ENCODE measurements around the gene CAMK1D. TPM values are rescaled to one million over a fixed set of nuclear protein-coding genes. Genes with fewer than 3 reads are reported as not detected.

The CAMK1D gene
- total and polyA plus RNA-seq, 2 experiments from 2014 or later = 2.0 to 3.8 TPM

DNA sequence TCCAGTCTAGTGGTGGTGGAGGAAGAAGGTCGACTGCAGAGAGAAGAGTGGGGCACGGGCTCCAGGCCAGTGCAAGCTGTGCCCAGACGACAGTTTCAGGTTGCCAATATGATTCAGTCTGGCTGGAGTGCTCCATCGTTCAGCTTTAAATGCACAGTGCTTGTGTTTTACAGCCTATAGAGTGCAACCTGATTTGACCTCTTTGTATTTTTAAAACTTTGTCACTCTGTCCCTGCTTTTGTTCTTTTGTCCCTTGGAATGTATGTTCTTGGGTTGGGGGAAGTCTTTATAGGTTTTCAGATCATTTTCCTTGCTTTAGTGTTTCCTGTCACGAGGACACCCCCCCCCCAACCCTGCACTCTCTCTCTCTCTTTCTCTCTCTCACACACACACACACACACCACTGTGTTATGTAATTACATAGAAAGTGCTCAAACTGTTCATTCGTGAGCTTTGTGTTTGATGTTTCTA, 198.0 kb downstream of the CAMK1D start:
- TF ChIP-seq, protein P1, sequence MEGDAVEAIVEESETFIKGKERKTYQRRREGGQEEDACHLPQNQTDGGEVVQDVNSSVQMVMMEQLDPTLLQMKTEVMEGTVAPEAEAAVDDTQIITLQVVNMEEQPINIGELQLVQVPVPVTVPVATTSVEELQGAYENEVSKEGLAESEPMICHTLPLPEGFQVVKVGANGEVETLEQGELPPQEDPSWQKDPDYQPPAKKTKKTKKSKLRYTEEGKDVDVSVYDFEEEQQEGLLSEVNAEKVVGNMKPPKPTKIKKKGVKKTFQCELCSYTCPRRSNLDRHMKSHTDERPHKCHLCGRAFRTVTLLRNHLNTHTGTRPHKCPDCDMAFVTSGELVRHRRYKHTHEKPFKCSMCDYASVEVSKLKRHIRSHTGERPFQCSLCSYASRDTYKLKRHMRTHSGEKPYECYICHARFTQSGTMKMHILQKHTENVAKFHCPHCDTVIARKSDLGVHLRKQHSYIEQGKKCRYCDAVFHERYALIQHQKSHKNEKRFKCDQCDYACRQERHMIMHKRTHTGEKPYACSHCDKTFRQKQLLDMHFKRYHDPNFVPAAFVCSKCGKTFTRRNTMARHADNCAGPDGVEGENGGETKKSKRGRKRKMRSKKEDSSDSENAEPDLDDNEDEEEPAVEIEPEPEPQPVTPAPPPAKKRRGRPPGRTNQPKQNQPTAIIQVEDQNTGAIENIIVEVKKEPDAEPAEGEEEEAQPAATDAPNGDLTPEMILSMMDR (IDR thresholded peaks at IDR 0.05; ENCODE audit: low read depth, low read length) = no peak
- H3K36me3 ChIP-seq = no peaks in the 10 kb centered on the region
- no peak for DNase-seq (ENCODE audit: low read depth in 1 of 2, low spot score in 1 of 2)
- no peaks in the 10 kb centered on the region for H3K4me1 ChIP-seq (ENCODE audit: low read depth)
- no peak overlapping the region for H3K4me3 ChIP-seq
- H3K27ac ChIP-seq = no peak overlapping the region
- no peaks in the 10 kb centered on the region for H3K27me3 ChIP-seq
- no peaks in the 10 kb centered on the region for H3K9me3 ChIP-seq (ENCODE audit: low read depth)

DNA sequence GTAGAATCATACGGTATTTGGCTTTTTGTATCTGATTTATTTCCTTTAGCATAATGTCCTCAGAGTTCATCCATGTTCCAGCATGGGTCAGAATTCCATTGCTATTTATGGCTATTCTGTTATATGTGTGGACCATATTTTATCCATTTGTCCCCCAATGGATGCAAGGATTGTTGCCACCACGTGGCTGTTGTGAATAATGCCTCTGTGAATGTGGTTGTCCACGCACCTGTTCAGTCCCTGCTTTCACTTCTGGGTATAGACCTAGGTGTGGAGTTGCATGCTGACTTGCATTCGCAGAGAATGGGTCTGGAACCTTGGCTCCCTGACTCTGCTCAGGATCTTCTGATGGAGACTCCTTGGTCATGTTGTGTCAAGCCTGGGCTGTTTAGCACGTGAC, 199.9 kb downstream of the CAMK1D start:
- no peaks in the 10 kb centered on the region for H3K36me3 ChIP-seq
- TF ChIP-seq, protein P1 (IDR thresholded peaks at IDR 0.05; ENCODE audit: low read depth, low read length) = no peak
- DNase-seq (ENCODE audit: low read depth in 1 of 2, low spot score in 1 of 2) = no peak

DNA sequence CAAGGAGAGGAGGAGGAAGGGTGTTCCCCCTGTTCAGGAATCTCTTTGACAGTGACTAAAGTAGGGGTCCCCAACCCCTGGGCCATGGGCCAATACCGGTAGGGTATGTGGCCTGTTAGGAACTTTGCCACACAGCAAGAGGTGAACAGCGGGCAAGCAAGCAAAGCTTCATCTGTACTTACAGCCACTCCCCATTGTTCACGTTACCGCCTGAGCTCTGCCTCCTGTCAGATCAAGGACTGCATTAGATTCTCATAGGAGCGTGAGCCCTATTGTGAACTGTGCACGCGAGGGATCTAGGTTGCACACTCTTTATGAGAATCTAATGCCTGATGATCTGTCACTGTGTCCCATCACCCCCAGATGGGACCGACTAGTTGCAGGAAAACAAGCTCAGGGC, 201.6 kb downstream of the CAMK1D start:
- TF ChIP-seq, protein P1 (IDR thresholded peaks at IDR 0.05; ENCODE audit: low read depth, low read length) = no peak
- Histone ChIP-seq H3K36me3 (no peaks in the 10 kb centered on the region), H3K27ac (no peak overlapping the region), H3K9me3 (ENCODE audit: low read depth) (no peaks in the 10 kb centered on the region), H3K4me1 (ENCODE audit: low read depth) (no peaks in the 10 kb centered on the region), H3K4me3 (no peak overlapping the region), H3K27me3 (no peaks in the 10 kb centered on the region)
- no peak for DNase-seq (ENCODE audit: low read depth in 1 of 2, low spot score in 1 of 2)

More for the DNA sequence above, 199.9 kb downstream of the CAMK1D start:
- H3K9me3 ChIP-seq (ENCODE audit: low read depth) = no peaks in the 10 kb centered on the region
- no peaks in the 10 kb centered on the region for H3K4me1 ChIP-seq (ENCODE audit: low read depth)
- H3K4me3 ChIP-seq = no peak overlapping the region
- H3K27me3 ChIP-seq = no peaks in the 10 kb centered on the region
- H3K27ac ChIP-seq = no peak overlapping the region

DNA sequence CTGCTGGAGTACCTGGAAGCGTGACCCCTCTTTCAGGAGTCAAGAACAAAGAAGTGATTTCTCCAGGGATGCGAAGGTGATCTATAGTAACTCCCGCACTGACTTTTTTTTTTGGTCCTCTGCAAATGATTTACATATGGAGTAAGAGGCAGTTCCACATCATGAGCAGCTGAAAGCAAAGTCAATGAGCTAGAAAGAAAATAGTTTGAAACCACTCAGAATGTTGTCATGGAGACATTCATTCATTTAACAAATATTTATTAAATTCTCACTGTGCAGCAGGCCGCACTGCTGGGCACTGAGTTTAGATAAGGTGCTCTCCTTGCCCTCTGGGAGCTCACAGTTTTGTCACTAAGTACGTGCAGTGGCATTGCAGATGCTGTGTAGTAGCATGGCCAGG, 206.7 kb downstream of the CAMK1D start:
- DNase-seq (ENCODE audit: low read depth in 1 of 2, low spot score in 1 of 2) = no peak
- H3K27me3 ChIP-seq = no peaks in the 10 kb centered on the region
- no peak overlapping the region for H3K4me3 ChIP-seq
- no peaks in the 10 kb centered on the region for H3K36me3 ChIP-seq
- TF ChIP-seq, protein P1 (IDR thresholded peaks at IDR 0.05; ENCODE audit: low read depth, low read length) = no peak
- H3K9me3 ChIP-seq (ENCODE audit: low read depth) = no peaks in the 10 kb centered on the region
- H3K4me1 ChIP-seq (ENCODE audit: low read depth) = peaks cover 6% of the 10 kb centered on the region
- no peak overlapping the region for H3K27ac ChIP-seq

DNA sequence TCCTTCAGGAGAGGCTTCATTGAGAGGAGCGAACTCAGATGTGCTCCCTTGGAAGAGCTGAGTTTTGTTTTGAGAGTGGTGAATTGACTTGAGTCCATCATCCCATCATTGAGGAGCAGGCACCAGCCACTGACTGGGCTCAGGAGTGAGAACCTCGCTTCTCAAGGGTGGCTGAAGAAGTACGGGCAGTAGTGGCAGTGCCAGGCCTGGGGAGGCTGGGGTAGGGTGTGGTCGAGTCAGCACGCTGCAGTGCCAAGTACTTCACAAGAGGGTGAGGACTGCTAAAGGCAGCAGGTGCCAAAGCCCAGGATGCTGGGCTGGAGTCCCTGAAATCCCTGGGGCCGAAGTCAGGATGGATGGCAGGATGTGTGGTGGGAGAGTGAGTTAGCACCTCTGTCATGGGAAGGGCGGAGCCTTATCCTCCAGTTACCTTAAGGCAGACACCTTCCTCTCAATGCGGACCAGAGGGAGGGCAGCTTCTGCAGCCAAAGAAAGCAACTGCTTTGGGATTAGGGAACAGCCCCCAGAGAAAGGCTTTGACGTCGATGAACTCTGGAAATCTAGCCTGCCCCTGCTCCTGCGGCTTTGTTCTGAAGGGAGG, 210.3 kb downstream of the CAMK1D start:
- H3K27me3 ChIP-seq = no peaks in the 10 kb centered on the region
- H3K4me1 ChIP-seq (ENCODE audit: low read depth) = peaks cover 6% of the 10 kb centered on the region
- H3K4me3 ChIP-seq = no peak overlapping the region
- H3K9me3 ChIP-seq (ENCODE audit: low read depth) = no peaks in the 10 kb centered on the region
- TF ChIP-seq, protein P1 (IDR thresholded peaks at IDR 0.05; ENCODE audit: low read depth, low read length) = no peak
- H3K36me3 ChIP-seq = no peaks in the 10 kb centered on the region
- no peak overlapping the region for H3K27ac ChIP-seq
- no peak for DNase-seq (ENCODE audit: low read depth in 1 of 2, low spot score in 1 of 2)

Data from cardiac muscle cell (in vitro differentiated cells and primary cell).